Neural progenitor cell (in vitro differentiated cells): ENCODE data around the gene MDH1.

Source experiments
- EZH2 ChIP-seq: fragments of 200-600 bp; sonication (generic); IDR thresholded peaks from 2 replicates; pipeline ENCODE4 v1.6.1; 2017; ENCODE audit warnings: antibody characterized with exemption, mild to moderate bottlenecking, moderate library complexity
- TF ChIP-seq, protein P1 (sequence below): fragments of 200-600 bp; sonication (generic); IDR thresholded peaks from 2 replicates; pipeline ENCODE4 v1.5.1; 2017; ENCODE audit warnings: antibody characterized with exemption, mild to moderate bottlenecking

DNA sequence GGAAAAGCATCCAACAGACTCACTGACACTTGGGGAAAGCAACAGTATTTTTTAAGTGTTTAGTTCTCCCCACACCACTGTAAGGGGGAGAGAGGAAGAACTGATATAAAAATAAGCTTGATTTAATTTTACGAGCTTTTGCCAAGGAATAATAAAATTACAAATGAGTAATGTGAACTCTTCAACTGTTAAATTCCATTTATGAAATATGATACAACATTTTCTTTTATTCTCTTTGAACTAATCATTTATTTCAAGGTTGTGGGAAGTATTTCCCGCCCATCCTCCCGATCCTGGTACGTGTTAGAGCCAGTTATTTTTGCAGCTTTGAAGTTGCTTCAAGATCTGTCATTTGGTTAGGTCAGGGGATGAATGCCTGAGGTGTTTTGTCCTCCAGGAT, 35.7 kb upstream of the MDH1 start:
- TF ChIP-seq, protein P1, sequence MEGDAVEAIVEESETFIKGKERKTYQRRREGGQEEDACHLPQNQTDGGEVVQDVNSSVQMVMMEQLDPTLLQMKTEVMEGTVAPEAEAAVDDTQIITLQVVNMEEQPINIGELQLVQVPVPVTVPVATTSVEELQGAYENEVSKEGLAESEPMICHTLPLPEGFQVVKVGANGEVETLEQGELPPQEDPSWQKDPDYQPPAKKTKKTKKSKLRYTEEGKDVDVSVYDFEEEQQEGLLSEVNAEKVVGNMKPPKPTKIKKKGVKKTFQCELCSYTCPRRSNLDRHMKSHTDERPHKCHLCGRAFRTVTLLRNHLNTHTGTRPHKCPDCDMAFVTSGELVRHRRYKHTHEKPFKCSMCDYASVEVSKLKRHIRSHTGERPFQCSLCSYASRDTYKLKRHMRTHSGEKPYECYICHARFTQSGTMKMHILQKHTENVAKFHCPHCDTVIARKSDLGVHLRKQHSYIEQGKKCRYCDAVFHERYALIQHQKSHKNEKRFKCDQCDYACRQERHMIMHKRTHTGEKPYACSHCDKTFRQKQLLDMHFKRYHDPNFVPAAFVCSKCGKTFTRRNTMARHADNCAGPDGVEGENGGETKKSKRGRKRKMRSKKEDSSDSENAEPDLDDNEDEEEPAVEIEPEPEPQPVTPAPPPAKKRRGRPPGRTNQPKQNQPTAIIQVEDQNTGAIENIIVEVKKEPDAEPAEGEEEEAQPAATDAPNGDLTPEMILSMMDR: no peak
- no peak for TF ChIP-seq EZH2
